SIG-M5 treated with dmso at 0.1 percent for 504 hours (cell line): ENCODE data around the gene CRHBP.
"Not testable (repeated sequence)": the region's sequence is repeated elsewhere in the genome, so short reads cannot be mapped to it uniquely, and the experiment has no call there.

Experiments
- DNase-seq: peaks from one replicate; lab custom pipeline; 2025; ENCODE audit not compliant: unreplicated experiment; lab: John Stamatoyannopoulos, UW

Gene CRHBP

GRCh38 chr5:76958991-76959767, 6.3 kb downstream of the CRHBP start:
- DNase-seq: peak; percentile 30

- no peak for DNase-seq
Measured at GRCh38 chr5:76960004-76960625, 7.3 kb downstream of the CRHBP start.

- DNase-seq: no peak
Measured at GRCh38 chr5:76964060-76964459, 11.2 kb downstream of the CRHBP start.

- no peak for DNase-seq
Measured at GRCh38 chr5:76971511-76971910, 18.7 kb downstream of the CRHBP start.

- no peak for DNase-seq
Measured at GRCh38 chr5:76972689-76973088, 19.8 kb downstream of the CRHBP start.

GRCh38 chr5:76974785-76975184, 21.9 kb downstream of the CRHBP start:
- DNase-seq: peak; percentile 12

- DNase-seq: no peak
Measured at GRCh38 chr5:76978869-76979268, 26.0 kb downstream of the CRHBP start.

GRCh38 chr5:76980518-76981144, 27.8 kb downstream of the CRHBP start:
- DNase-seq: no peak

GRCh38 chr5:76982450-76982849, 29.6 kb downstream of the CRHBP start:
- no peak for DNase-seq

- DNase-seq: no peak
Measured at GRCh38 chr5:76983468-76983867, 30.6 kb downstream of the CRHBP start.

GRCh38 chr5:76986825-76987526, 34.1 kb downstream of the CRHBP start:
- DNase-seq: no peak

GRCh38 chr5:76990899-76991459, 38.1 kb downstream of the CRHBP start:
- DNase-seq: peak; percentile 7

- DNase-seq: not testable (repeated sequence)
Measured at GRCh38 chr5:76993436-76993835, 40.6 kb downstream of the CRHBP start.

- DNase-seq: no peak
Measured at GRCh38 chr5:76994337-76994736, 41.5 kb downstream of the CRHBP start.

GRCh38 chr5:76998251-76998650, 45.4 kb downstream of the CRHBP start:
- not testable (repeated sequence) for DNase-seq

GRCh38 chr5:76999451-76999850, 46.6 kb downstream of the CRHBP start:
- peak; percentile 47 for DNase-seq

- no peak for DNase-seq
Measured at GRCh38 chr5:77003246-77003645, 50.4 kb downstream of the CRHBP start.

GRCh38 chr5:77006124-77006523, 53.3 kb downstream of the CRHBP start:
- DNase-seq: no peak

GRCh38 chr5:77008413-77008812, 55.6 kb downstream of the CRHBP start:
- DNase-seq: no peak

GRCh38 chr5:77010243-77010642, 57.4 kb downstream of the CRHBP start:
- no peak for DNase-seq

- no peak for DNase-seq
Measured at GRCh38 chr5:77011498-77011897, 58.7 kb downstream of the CRHBP start.
